Middle frontal gyrus (tissue), 1 donor: ENCODE results near the gene TEKT2.

Experiments used
- DNase-seq: peaks from one replicate; pipeline ENCODE4 v3.0.0-alpha.2; 2015; ENCODE audit warnings: low spot score; ENCODE audit errors: extremely low spot score

Gene TEKT2

DNA sequence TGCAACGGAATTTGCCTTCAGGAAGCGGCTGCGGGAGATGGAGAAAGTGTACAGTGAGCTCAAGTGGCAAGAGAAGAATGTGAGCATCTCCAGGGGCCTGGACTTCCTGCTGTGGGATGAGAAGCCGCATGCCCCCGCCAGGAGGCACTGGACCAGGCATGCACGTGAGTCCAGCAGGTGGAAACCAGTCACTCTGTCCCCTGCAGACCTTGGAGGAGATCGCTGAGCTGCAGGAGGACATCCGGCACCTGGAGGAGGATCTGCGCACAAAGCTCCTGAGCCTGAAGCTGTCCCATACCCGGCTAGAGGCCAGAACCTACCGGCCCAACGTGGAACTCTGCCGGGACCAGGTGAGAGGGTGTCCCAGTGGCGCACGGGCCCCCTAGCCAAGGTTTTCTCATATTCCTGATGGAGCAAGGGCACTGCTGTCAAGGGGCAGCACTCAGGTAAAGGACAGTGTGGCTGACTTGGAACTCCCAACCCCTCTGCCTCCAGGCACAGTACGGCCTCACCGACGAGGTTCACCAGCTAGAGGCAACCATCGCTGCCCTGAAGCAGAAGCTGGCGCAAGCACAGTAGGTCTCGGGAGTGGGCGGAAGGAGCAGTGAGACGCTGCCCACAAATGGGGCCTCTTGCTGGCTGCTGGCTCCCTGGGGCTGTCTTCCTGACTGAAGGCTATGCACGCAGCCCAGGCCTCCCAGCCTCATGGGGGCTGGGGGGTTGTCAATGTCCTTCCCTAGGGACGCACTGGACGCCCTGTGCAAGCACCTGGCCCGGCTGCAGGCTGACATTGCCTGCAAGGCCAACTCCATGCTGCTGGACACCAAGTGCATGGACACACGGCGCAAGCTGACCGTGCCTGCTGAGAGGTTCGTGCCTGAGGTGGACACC lies 3.6 kb downstream of the TEKT2 start:
- no peak for DNase-seq

DNA sequence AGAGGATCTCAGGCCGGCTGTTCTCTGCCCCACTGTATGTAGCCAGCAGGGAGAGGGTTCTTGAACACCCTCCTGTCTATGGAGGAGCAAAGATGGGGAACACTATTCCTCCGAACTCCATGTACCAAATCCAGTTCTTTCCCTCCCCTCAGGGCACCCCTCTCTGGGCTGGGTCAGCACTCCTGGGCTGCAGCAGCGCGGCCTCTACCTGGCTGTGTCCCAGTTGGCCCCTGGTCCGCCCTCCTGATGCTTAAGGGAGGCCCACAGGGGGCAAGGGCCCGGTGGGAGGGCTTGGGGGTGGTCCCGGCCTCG lies 4.3 kb downstream of the TEKT2 start:
- no peak for DNase-seq

DNA sequence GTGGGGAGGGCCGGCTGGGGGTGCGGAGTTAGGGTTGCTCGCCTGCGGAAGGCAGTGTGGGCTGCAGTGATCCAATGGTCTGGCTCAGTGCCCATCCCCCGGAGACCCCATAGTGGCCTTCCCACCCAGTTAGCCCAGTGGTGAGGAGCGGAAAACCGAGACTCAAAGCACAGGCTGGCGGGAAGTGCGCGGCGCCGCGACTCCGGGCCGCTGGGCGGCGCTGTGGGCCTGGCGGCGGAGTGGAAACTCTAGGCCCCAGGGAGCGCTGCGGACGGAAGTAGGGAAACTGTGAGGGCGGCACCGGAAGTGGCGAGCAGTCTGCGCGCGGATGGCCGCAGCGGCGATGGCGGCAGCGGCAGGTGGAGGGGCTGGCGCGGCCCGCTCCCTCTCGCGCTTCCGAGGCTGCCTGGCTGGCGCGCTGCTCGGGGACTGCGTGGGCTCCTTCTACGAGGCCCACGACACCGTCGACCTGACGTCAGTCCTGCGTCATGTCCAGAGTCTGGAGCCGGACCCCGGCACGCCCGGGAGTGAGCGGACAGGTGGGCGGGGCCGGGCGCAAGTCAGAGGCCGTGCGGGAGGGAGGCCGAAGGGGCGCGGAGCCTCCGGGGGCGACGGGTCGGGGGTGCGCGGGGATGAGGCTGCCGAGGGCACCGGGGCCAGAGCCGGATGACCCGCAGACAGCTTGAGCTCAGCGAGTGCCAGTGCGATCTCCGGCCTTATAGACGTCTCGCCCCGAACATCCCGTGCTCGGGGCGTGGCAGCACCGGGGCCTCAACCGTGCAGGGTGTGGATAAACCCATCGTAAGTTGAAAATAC lies 4.9 kb downstream of the TEKT2 start, which contains the start of gene ADPRS:
Gene ADPRS, plus strand, starts transcription at position 316 of the 816 bp plus-strand sequence. Its CDS starts 13 bp downstream, at position 329.
- peak; percentile 77 for DNase-seq

DNA sequence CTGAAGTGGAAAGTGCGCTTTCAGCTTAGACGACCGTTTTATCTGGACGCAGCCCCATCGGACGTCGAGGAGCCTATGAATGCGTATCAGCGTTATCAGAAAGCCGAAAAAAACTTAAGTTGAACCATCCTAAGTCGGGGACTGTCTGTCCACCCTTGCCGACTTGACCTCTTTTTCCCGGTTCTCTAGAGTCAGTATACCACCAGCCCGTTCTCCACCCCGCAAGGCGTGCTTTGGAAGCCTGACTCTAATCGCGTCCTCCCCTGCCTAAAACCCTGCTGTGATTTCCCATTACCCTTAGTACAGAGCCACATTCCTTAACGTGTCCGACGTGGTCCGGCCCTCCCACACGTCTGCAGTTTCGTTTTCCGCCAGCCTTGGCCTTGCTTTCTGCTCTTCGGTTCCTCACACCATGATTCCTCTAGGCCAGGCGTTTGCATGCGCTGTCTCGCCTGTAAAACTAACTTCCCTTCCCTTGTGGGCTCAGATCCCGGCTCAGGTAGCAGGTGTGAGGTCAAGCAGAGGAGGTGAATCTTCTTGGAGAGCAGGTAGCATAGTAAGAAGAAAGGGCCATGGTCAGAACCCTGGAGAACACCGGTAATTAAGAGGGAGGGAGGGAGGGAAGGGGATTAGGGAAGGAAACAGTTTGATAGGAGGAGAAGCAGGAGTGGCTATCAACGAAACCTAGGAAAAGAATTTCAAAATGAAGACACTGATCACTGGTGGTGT lies 5.7 kb downstream of the TEKT2 start:
- DNase-seq, result no peak

DNA sequence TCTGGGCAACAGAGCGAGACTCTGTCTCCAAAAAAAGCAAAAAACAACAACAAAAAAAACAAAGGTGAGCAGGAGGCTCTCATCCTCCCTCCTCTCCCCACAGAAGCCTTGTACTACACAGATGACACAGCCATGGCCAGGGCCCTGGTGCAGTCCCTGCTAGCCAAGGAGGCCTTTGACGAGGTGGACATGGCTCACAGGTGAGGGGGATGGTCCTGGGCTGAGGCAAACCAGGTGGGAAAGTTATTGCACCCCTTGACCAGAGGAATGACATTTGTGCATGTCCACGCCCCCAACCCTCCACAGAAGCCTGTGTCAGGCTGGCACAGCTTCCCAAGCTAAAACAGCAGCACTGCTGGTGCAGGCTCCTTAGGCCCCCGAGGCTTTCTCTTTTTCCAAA lies 7.2 kb downstream of the TEKT2 start:
- no peak for DNase-seq

DNA sequence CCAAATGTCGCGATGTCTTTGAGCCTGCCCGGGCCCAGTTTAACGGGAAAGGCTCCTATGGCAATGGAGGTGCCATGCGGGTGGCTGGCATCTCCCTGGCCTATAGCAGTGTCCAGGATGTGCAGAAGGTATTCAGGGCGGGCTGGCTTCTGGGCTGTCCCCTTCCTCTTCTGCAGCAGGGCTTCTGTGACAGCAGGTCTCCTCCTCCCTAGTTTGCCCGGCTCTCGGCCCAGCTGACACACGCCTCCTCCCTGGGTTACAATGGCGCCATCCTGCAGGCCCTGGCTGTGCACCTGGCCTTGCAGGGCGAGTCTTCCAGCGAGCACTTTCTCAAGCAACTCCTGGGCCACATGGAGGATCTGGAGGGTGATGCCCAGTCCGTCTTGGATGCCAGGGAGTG lies 7.8 kb downstream of the TEKT2 start:
- no peak for DNase-seq

DNA sequence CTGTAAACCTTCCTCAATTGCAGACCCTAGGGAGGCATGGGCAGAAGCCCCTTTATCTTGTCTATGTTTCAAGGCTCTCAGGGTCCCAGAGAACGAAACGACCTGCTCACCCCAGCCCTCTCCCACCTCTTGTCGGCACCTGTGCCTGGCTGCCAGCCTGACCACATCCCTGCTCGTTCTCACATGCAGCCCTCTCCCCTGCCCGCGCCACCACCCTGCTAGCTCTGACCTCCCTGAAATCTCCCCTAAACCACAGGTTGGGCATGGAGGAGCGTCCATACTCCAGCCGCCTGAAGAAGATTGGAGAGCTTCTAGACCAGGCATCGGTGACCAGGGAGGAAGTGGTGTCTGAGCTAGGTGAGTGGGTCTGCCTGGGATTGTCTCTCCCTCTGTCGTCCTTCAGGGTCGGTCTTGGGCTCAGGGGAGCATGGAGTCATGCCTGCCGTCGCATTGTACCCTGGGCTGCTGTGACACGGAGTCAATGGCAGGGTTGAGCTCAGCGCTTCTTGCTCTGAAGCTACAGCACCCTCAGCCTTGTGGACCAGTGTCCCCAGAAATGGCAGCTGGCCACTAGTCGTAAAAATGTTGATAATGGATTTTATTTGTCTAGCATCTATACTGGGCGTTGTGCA lies 8.4 kb downstream of the TEKT2 start:
- DNase-seq, result no peak

DNA sequence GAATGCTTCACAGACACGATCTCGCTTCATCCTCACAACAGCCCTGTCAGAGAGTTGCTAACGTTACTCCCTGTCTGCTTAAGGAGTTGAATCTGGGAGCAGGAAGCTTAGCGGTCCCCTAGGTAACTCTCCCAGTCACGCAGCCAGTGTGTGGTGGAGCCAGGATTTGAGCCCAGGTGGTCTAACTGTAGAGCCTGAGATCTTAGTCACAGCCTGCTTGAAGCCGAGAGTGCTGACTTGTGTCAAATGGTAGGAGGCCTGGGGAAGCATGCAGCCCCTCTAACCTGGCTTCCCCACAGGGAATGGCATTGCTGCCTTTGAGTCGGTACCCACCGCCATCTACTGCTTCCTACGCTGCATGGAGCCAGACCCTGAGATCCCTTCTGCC lies 8.9 kb downstream of the TEKT2 start:
- DNase-seq, result no peak

DNA sequence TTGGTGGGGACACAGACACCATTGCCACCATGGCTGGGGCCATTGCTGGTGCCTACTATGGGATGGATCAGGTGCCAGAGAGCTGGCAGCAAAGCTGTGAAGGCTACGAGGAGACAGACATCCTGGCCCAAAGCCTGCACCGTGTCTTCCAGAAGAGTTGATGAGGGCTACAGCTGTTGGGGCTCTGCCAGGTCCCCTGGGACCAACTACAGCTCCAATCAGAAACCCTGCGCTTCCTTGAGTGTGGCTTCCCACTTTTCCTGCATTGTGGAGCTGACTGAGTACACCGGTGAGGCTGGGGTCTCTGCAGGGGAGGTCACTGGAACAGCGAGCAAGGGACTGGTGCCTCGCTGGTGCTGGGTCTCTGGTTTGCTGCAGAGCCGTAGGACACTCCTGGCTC lies 9.3 kb downstream of the TEKT2 start:
- DNase-seq, result no peak

DNA sequence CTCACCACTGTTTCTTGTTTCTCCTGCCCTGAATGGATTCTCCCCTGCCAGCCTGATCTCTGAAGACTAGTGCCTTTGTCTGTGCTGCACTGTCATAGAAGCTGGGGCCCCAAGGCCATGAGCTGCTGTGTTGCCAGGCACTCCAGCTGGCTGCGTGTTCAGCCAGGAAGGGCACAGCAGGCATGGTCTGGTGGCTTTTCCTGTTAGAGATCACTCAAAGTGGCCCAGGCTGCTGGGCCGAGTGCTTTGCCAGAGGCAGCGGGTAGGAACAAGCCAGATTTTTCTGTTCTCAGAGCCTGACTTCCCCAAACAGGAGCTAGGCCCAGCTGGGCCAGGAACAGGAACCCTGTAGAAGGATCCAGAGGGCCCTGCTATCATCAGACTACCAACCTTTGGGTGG lies 10.0 kb downstream of the TEKT2 start:
- DNase-seq, result peak; percentile 73

DNA sequence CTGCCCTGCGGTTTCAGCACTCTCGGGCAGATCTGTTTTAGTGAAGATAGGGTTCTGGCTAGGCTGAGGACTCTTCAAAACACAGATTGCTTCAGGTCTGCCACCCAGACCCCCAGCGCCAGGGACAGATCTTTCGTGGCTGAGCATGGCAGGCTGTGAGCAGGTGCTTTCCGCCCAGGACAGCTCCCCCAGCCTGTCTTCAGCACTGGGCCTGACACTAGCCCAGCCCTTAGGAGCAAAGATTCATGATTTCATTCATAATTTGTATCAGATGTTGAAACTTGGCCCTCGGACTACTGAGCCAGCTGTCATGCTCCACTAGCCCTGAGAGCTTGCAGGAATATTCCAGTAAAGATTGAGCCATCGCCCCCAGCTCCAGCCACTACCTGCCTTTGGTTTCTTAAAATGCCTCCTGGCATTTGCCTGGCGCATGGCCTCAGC lies 10.7 kb downstream of the TEKT2 start:
- no peak for DNase-seq

DNA sequence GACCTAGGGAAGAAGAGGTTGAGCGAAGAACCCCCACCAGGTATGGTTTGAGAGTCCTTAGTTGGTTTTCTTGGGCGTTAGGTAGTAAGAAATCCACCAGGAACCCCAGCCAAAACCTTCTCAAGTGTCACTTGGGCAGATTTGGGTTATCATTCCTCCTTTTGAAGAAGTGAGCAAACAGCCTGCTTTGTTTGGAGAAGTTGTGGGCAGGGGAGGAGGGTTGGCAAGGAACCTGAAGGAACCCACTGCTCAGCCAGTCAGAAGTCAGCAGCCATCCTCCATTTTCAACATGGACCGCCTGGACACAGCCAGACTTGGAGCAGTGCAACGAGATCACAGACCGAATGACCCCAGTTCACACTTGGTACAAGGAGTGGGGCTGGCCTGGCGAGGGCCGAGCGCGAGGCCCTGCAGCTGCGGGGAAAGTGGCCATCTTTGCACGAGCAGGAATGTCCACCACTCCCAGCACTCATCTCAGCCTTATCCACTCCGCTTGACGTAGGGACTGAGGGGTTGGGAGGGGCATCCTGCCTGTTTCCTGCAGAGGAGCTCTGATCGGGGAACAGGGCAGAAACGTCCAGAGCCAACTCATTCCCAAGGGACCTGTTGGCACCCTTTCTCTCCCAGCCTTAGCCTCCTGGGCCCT lies 12.0 kb downstream of the TEKT2 start:
- DNase-seq, result no peak

DNA sequence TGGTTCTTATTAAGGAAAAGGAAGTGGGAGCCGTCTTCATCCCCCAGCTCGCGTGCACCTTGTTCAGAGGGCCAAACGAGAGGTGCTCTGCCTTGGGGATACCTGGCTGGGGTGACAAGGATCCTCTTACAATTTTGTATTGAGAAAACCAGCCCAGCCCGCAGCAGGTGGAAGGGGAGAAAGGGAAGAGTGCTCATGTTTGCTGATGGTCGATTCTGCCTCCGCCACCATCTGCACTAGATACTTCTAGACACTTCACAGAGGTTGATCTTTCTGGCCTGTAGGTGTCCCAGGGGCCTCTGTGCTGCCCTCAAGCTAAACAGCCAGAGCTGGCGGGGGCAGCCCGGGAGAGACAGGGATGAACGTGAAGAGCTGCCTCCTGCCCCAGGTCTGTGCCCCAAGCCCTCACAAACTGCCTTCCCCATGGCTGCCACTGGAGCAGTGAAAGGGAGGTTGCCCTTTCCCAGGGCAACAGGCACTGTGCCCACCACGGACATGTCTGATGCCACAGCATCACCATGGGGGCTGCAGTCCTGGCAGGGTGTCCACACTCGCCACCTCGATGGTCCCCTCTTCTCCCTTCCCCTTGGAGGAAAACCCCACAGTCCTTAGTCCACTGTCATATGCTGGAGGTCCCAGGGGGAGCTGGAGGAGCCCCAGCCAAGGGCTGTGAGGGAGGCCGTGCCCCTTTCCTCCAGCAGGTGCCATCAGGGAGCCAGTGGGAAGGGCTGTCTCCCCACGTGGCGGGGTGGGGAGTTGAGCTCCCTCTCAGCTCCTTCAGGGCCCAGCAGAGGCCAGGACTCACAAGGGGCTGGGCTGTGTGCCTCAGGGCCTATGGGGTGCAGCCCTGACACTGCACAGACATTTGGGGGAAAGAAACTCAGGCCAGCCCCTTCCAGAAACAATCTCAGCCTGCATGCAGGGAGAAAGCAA lies 12.9 kb downstream of the TEKT2 start:
- no peak for DNase-seq

DNA sequence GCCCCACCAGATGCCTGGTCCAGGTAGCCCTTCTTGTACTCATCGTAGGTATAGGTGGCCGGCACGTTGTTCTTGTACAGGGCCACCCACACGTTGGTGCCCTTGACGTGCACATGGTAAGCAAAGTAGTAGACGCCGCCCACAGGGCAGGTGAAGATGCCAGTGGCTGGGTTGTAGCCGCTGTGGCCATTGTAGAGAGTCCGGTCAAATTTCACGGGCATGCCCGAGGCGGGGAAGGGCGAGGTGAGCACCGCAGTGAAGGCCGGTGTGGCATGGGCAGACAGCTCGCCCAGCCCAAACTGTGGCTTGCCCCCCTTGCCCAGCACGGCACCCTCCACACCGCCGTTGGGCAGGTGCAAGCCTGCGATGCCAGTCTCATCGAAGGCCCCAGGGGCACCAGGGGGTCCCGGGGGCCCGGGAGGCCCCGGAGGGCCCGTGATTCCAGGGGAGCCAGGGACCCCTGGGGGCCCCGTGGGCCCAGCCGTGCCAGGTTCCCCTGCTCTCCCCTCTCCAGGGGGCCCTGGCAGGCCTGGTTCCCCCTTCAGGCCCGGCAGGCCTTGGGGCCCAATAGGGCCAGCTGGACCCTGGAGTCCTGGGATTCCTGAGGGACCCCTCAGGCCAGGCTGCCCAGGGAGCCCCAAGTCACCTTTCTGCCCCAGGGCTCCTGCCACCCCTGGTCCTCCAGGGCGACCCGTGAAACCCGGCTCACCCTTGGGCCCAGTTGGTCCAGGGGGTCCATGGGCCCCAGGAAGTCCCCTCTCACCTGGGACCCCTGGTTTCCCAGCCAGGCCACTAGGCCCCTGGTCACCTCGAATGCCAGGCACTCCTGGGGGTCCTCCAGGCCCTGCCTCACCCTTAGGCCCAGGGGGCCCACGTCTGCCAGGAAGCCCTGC lies 14.0 kb downstream of the TEKT2 start:
- no peak for DNase-seq

DNA sequence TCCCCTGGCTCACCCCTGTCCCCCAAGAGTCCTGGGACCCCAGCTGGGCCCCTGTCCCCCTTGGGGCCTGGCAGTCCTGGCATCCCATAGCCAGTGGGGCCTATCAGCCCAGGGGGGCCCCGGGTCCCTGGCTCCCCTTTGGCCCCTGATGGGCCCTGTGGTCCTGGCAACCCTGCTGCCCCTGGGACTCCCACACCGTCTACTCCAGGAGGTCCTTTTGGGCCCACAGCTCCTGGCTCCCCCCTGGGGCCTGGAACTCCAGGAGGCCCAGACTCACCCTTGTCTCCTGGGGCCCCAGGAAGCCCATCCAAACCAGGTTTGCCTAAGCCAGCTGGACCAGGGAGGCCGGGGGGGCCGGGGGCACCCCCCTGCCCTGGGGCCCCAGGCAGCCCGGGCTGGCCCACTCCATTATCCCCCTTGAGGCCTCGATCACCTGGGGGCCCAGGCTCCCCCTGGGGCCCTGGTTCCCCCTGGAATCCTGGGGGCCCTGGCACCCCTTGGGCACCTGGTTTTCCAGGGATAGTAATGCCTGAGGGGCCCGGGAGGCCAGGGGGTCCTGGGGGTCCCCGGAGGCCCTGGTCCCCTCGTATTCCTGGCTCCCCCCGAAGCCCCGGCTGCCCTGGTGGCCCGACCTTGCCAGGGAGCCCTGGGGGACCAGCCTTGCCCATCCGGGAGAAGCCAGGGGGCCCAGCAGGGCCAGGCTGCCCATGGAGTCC lies 14.9 kb downstream of the TEKT2 start:
- no peak for DNase-seq

DNA sequence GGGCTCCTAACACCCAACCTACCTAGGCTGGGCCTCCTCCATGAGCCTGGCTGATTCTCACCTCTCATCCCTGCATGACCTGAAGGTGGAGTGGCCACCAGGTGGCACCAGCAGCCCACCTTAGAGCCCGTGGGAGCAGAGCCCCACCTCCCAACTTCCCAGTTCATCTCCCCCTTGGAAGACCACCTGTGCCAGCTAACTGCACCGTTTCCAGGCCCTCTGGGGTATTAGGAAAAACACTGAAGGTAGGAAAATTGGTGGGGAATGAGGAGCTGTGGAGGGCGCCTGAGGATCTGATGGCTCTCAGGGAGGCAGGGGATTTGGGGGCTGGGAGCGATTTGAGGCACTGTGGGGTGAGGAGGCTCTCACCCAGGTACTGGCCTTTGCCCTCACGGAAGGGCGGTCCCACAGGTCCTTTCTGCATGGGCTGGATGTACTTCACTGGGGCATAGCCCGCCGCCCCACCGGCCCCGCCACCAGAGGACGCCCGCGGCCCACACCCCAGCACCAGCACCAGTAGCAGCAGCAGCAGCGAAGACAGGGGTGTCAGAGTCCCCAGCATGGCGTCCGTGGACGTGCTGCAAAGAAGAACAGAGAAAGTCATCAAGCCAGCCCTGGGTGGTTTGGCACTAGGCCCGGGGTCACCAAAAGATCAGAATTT lies 15.9 kb downstream of the TEKT2 start:
- peak; percentile 7 for DNase-seq

DNA sequence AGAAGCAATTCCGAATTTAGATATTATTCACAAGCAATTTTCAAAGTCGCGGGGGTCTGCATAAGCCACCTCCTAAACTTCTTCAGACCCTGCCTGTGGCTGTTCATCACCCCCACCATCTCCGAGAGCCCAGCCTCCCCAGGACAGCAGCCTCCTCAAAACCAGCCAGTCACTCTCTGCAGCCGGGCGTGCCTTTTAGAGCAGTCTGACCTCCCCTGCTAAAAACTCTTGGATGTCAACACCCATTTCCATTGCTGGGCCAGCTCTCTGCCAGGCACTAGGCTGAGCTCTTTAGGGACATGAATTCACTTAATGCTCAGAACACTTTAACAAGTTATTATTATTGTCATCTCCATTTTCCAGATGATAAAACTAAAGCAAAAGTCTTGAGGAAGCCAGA lies 16.5 kb downstream of the TEKT2 start:
- DNase-seq, result no peak

DNA sequence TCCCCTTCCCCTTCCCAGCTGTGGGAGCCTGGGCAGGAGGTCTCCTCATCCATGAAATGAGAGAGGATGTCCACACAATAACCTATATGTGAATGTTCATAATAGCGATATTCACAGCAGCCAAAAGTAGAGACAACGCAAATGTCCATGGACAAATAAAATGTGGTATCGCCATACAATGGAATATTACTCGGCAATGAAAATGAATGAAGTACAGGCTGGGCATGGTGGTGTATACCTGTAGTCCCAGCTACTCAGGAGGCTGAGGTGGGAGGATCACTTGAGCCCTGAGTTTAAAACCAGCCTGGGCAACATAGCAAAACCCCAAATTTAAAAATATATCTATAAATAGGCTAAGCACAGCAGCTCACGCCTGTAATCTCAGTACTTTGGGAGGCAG lies 17.7 kb downstream of the TEKT2 start:
- DNase-seq, result no peak
